ENCODE results near the gene PNKD. TPM values are rescaled to one million over a fixed set of nuclear protein-coding genes. Genes with fewer than 3 reads are reported as not detected.
A peak's percentile ranks its signal among the peaks of the same experiment; 100 is the strongest.

PNKD gene
- total RNA-seq, 2 experiments from 2014 or later = 66.3 to 74.5 TPM

GRCh38 chr2:218357236-218358177 is 87.2 kb downstream of the PNKD start:
- POLR2A ChIA-PET = interaction anchor here (0.6 to 3.4 kb wide), 11 partner anchors 10 to 72 kb away, joined by 3 to 11 read pairs (median 4); no protein-coding TSS in a partner anchor
- TF ChIP-seq CTCF (conservative IDR thresholded peaks at IDR 0.05; ENCODE audit: low read length) = no peak
- TF ChIP-seq EZH2phosphoT487 (IDR thresholded peaks at IDR 0.05; ENCODE audit: borderline replicate concordance, low read depth, low read length) = no peak
- Histone ChIP-seq H3K36me3 (ENCODE audit: insufficient read depth, low read length) (no peaks in the 10 kb centered on the region), H3K4me3 (ENCODE audit: low read depth, low read length, poor library complexity, severe bottlenecking) (no peak overlapping the region), H3K9me3 (ENCODE audit: low read length) (0 out of 2 replicates have a peak, but pooled peaks cover 3% of the 10 kb centered on the region), H3K79me2 (ENCODE audit: insufficient read depth, low read depth, low read length) (no peaks in the 10 kb centered on the region), H3K4me2 (ENCODE audit: low read length) (no peak overlapping the region), H3K9me2 (ENCODE audit: insufficient read depth, low read length) (no peaks in the 10 kb centered on the region), H4K20me1 (ENCODE audit: insufficient read depth, low read length) (no peaks in the 10 kb centered on the region), H3K4me1 (ENCODE audit: insufficient read depth, low read length, poor library complexity, severe bottlenecking) (peaks cover 20% of the 10 kb centered on the region), H3K27ac (ENCODE audit: low read depth, low read length, poor library complexity, severe bottlenecking) (no peak overlapping the region), H2AFZ (ENCODE audit: low read length) (peak overlapping the region; percentile 59)
- intact Hi-C loops (cut with micrococcal nuclease; ENCODE audit: unreplicated experiment) = loop anchor here (5.0 kb wide), 1 partner anchor 40 kb away; the partner anchor contains the start of gene CTDSP1
- CTCF ChIA-PET (ENCODE audit: unreplicated experiment) = interaction anchor here (0.6 to 3.1 kb wide), 7 partner anchors 21 to 818 kb away, joined by 3 to 14 read pairs (median 6); partner anchors contain the start of gene TMBIM1
- DNase-seq (ENCODE audit: low spot score) = no peak
- no TSS peak for BruUV-seq (replicated peaks)

GRCh38 chr2:218360453-218360852 is 90.1 kb downstream of the PNKD start:
- intact Hi-C loops (cut with micrococcal nuclease; ENCODE audit: unreplicated experiment) = no loop called here
- no peak for DNase-seq (ENCODE audit: low spot score)
- no peak overlapping the region for H2AFZ ChIP-seq (ENCODE audit: low read length)
- no peak overlapping the region for H3K4me2 ChIP-seq (ENCODE audit: low read length)
- H3K9me3 ChIP-seq (ENCODE audit: low read length) = no peaks in the 10 kb centered on the region
- ChIA-PET POLR2A (interaction anchor here (0.9 to 2.8 kb wide), 5 partner anchors 8 to 89 kb away, joined by 3 to 11 read pairs (median 4); no protein-coding TSS in a partner anchor), CTCF (ENCODE audit: unreplicated experiment) (interaction anchor here (0.6 kb wide), 4 partner anchors 56 to 904 kb away, joined by 3 to 4 read pairs (median 3); no protein-coding TSS in a partner anchor)
- BruUV-seq (replicated peaks) = no TSS peak
- H3K4me1 ChIP-seq (ENCODE audit: insufficient read depth, low read length, poor library complexity, severe bottlenecking) = peaks cover 23% of the 10 kb centered on the region
- no peaks in the 10 kb centered on the region for H4K20me1 ChIP-seq (ENCODE audit: insufficient read depth, low read length)
- H3K79me2 ChIP-seq (ENCODE audit: insufficient read depth, low read depth, low read length) = no peaks in the 10 kb centered on the region
- H3K4me3 ChIP-seq (ENCODE audit: low read depth, low read length, poor library complexity, severe bottlenecking) = no peak overlapping the region
- TF ChIP-seq EZH2phosphoT487 (IDR thresholded peaks at IDR 0.05; ENCODE audit: borderline replicate concordance, low read depth, low read length) = no peak
- no peak for TF ChIP-seq CTCF (conservative IDR thresholded peaks at IDR 0.05; ENCODE audit: low read length)
- H3K9me2 ChIP-seq (ENCODE audit: insufficient read depth, low read length) = no peaks in the 10 kb centered on the region
- no peaks in the 10 kb centered on the region for H3K36me3 ChIP-seq (ENCODE audit: insufficient read depth, low read length)
- no peak overlapping the region for H3K27ac ChIP-seq (ENCODE audit: low read depth, low read length, poor library complexity, severe bottlenecking)
